Stimulated activated CD4-positive, alpha-beta T cell treated with anti-CD3 and anti-CD28 coated beads, Interleukin-15, amount 100 ng/mL, for 48 hours (primary cell): ENCODE measurements around the gene ADAM21.
A peak's percentile ranks its signal among the peaks of the same experiment; 100 is the strongest.
"Not testable (repeated sequence)": the region's sequence is repeated elsewhere in the genome, so short reads cannot be mapped to it uniquely, and the experiment has no call there.

Experiments
- DNase-seq, 2 donors: peaks; one replicate each; pipeline ENCODE4 v3.0.0-alpha.2; 2020; ENCODE audit warnings: low read depth in 2 of 2

ADAM21 gene

GRCh38 chr14:70451874-70452273 lies at the start of gene ADAM21:
Gene ADAM21 (plus strand): TSS chr14:70452174. CDS start chr14:70457500, 5,326 bp downstream.
- no peak for DNase-seq

GRCh38 chr14:70403335-70403734 lies 48.6 kb upstream of the ADAM21 start:
- not testable (repeated sequence) for DNase-seq

GRCh38 chr14:70406216-70406615 lies 45.8 kb upstream of the ADAM21 start:
- DNase-seq: not testable (repeated sequence)

- no peak for DNase-seq
Measured at GRCh38 chr14:70407621-70408020, 44.4 kb upstream of the ADAM21 start.

GRCh38 chr14:70415788-70416187 lies 36.2 kb upstream of the ADAM21 start:
- no peak for DNase-seq

GRCh38 chr14:70416338-70416724 lies 35.6 kb upstream of the ADAM21 start:
- no peak for DNase-seq

GRCh38 chr14:70416725-70417349 lies 35.1 kb upstream of the ADAM21 start, which contains the start of gene SYNJ2BP:
Gene SYNJ2BP (minus strand): TSS chr14:70417090. CDS start chr14:70416963, 127 bp downstream.
- DNase-seq: peak; percentile 23 to 28

- DNase-seq: not testable (repeated sequence)
Measured at GRCh38 chr14:70419270-70419931, 32.6 kb upstream of the ADAM21 start.

- DNase-seq: no peak
Measured at GRCh38 chr14:70422538-70422937, 29.4 kb upstream of the ADAM21 start.

GRCh38 chr14:70425354-70425753 lies 26.6 kb upstream of the ADAM21 start:
- no peak for DNase-seq

- not testable (repeated sequence) for DNase-seq
Measured at GRCh38 chr14:70426555-70426954, 25.4 kb upstream of the ADAM21 start.

- no peak for DNase-seq
Measured at GRCh38 chr14:70436867-70437266, 15.1 kb upstream of the ADAM21 start.

- no peak for DNase-seq
Measured at GRCh38 chr14:70441641-70442040, 10.3 kb upstream of the ADAM21 start.

- no peak for DNase-seq
Measured at GRCh38 chr14:70442750-70443149, 9.2 kb upstream of the ADAM21 start.

GRCh38 chr14:70448633-70449340 lies 3.2 kb upstream of the ADAM21 start:
- no peak for DNase-seq

- DNase-seq: no peak
Measured at GRCh38 chr14:70454731-70455130, 2.8 kb downstream of the ADAM21 start.

GRCh38 chr14:70468731-70469130 lies 16.8 kb downstream of the ADAM21 start:
- DNase-seq: no peak

- not testable (repeated sequence) for DNase-seq
Measured at GRCh38 chr14:70470863-70471563, 19.0 kb downstream of the ADAM21 start.

GRCh38 chr14:70472253-70473159 lies 20.5 kb downstream of the ADAM21 start:
- DNase-seq: no peak

- DNase-seq: no peak
Measured at GRCh38 chr14:70473825-70474224, 21.9 kb downstream of the ADAM21 start.

GRCh38 chr14:70475459-70475858 lies 23.5 kb downstream of the ADAM21 start:
- not testable (repeated sequence) for DNase-seq
